CD4-positive, CD25-positive, alpha-beta regulatory T cell (primary cell): Measurements from ENCODE around the gene SIAH2. TPM values are rescaled to one million over a fixed set of nuclear protein-coding genes. Genes with fewer than 3 reads are reported as not detected.

ENCODE experiments used
- ATAC-seq, 2 donors: fragments of 150-1000 bp; cut with Tn5 transposase; one replicate each; pipeline ENCODE4 v1.10.0; 2021; ENCODE audit warnings: low read depth in 2 of 2, moderate number of reproducible peaks in 2 of 2, moderate library complexity in 1 of 2
- DNase-seq, 3 donors: peaks; one replicate each; pipeline versions ENCODE4 v3.0.0 to v3.0.0-alpha.2; 2012 to 2022; ENCODE audit warnings: mixed read lengths in 1 of 3
- H3K27ac ChIP-seq: one replicate; pipeline ENCODE4 v1.7.0; 2013; ENCODE audit warnings: mild to moderate bottlenecking, low read length; ENCODE audit not compliant: insufficient read depth, poor library complexity, severe bottlenecking
- H3K27me3 ChIP-seq: one replicate; pipeline ENCODE4 v1.7.0; 2013; ENCODE audit warnings: low read length; ENCODE audit not compliant: control insufficient read depth, insufficient read depth
- H3K36me3 ChIP-seq: one replicate; pipeline ENCODE4 v1.7.0; 2013; ENCODE audit warnings: mild to moderate bottlenecking, low read length, moderate library complexity; ENCODE audit not compliant: control insufficient read depth, insufficient read depth
- H3K4me1 ChIP-seq: 2 replicates; pipeline ENCODE4 v1.7.0; 2013; ENCODE audit warnings: mild to moderate bottlenecking, low read length; ENCODE audit not compliant: insufficient read depth, control insufficient read depth, poor library complexity, severe bottlenecking
- H3K4me3 ChIP-seq: one replicate; pipeline ENCODE4 v1.7.0; 2013; ENCODE audit warnings: low read depth, mild to moderate bottlenecking, low read length, moderate library complexity
- H3K9me3 ChIP-seq, 2 experiments: 1 replicate in 1 of 2; 2 replicates in 1 of 2; pipeline ENCODE4 v1.7.0; 2013; ENCODE audit warnings: low read length in 2 of 2, mild to moderate bottlenecking in 1 of 2, moderate library complexity in 1 of 2; ENCODE audit not compliant: control insufficient read depth in 2 of 2
- H3K27ac Mint-ChIP-seq, 3 donors: one replicate each; pipeline ENCODE4 v1.8.0; 2020 to 2022; ENCODE audit warnings: mild to moderate bottlenecking in 3 of 3, mixed read lengths in 3 of 3, moderate library complexity in 2 of 3
- H3K27me3 Mint-ChIP-seq: one replicate; pipeline ENCODE4 v1.8.0; 2022; ENCODE audit warnings: mild to moderate bottlenecking, mixed read lengths
- H3K36me3 Mint-ChIP-seq: one replicate; pipeline ENCODE4 v1.8.0; 2020; ENCODE audit warnings: mixed read lengths
- H3K4me1 Mint-ChIP-seq, 4 donors: one replicate each; pipeline ENCODE4 v1.8.0; 2020 to 2022; ENCODE audit warnings: mixed read lengths in 4 of 4, mild to moderate bottlenecking in 1 of 4
- H3K4me3 Mint-ChIP-seq, 4 donors: one replicate each; pipeline ENCODE4 v1.8.0; 2020 to 2022; ENCODE audit warnings: mild to moderate bottlenecking in 4 of 4, mixed read lengths in 4 of 4, moderate library complexity in 3 of 4
- H3K9me3 Mint-ChIP-seq, 7 donors: one replicate each; pipeline ENCODE4 v1.8.0; 2020 to 2022; ENCODE audit warnings: mixed read lengths in 7 of 7, mild to moderate bottlenecking in 3 of 7, moderate library complexity in 2 of 7
- polyA plus RNA-seq, 4 donors: library from polyadenylated mRNA; unstranded; fragments of 300-500 nt; fragmentation: Illumina TruSeq; gene quantifications; one replicate each; pipeline ENCODE4 v1.2.3, GENCODE V29; 2021
- total RNA-seq: library from RNA; stranded (reverse); gene quantifications from one replicate; pipeline ENCODE4 v1.2.3, GENCODE V29; 2022

Gene SIAH2
- total and polyA plus RNA-seq, 5 donors from 2014 or later, result 23.5 to 61.4 (median 29.1) TPM

- H3K9me3 Mint-ChIP-seq, result no peaks in the 10 kb centered on the region
- H3K4me1 ChIP-seq, result peaks cover 18% of the 10 kb centered on the region
- H3K27ac Mint-ChIP-seq, result peak overlapping the region in 2 of 3 donors; percentile 67 to 78
Measured at GRCh38 chr3:150746791-150747590, 16.0 kb downstream of the SIAH2 start.

GRCh38 chr3:150745832-150746231 is 17.1 kb downstream of the SIAH2 start:
- ATAC-seq (no peak), DNase-seq (no peak)
- H3K9me3 Mint-ChIP-seq, result no peaks in the 10 kb centered on the region
- H3K4me1 Mint-ChIP-seq, result peaks cover 51 to 83% (median 72%) of the 10 kb centered on the region in 4 donors
- peaks cover 19% of the 10 kb centered on the region for H3K36me3 ChIP-seq
- H3K4me1 ChIP-seq, result peaks cover 12% of the 10 kb centered on the region
- no peak overlapping the region for H3K27ac ChIP-seq
- no peaks in the 10 kb centered on the region for H3K27me3 Mint-ChIP-seq
- H3K4me3 Mint-ChIP-seq, result no peak overlapping the region
- no peaks in the 10 kb centered on the region for H3K27me3 ChIP-seq
- peak overlapping the region in 1 of 3 donors; percentile 67 for H3K27ac Mint-ChIP-seq
- H3K9me3 ChIP-seq, result no peaks in the 10 kb centered on the region
- peaks cover 27% of the 10 kb centered on the region for H3K36me3 Mint-ChIP-seq
- no peak overlapping the region for H3K4me3 ChIP-seq

More at GRCh38 chr3:150746791-150747590, 16.0 kb downstream of the SIAH2 start:
- H3K27ac ChIP-seq, result no peak overlapping the region
- Mint-ChIP-seq H3K4me1 (peaks cover 54 to 86% (median 74%) of the 10 kb centered on the region in 4 donors), H3K27me3 (no peaks in the 10 kb centered on the region), H3K4me3 (peak overlapping the region in 2 of 4 donors; percentile 9 to 29), H3K36me3 (peaks cover 16% of the 10 kb centered on the region)
- no peaks in the 10 kb centered on the region for H3K27me3 ChIP-seq
- no peaks in the 10 kb centered on the region for H3K9me3 ChIP-seq
- DNase-seq (no peak), ATAC-seq (no peak)
- no peak overlapping the region for H3K4me3 ChIP-seq
- H3K36me3 ChIP-seq, result peaks cover 9% of the 10 kb centered on the region

- Histone ChIP-seq H3K36me3 (peaks cover 19% of the 10 kb centered on the region), H3K27me3 (no peaks in the 10 kb centered on the region), H3K27ac (no peak overlapping the region), H3K4me3 (no peak overlapping the region), H3K9me3 (no peaks in the 10 kb centered on the region), H3K4me1 (peaks cover 22% of the 10 kb centered on the region)
- H3K27me3 Mint-ChIP-seq, result no peaks in the 10 kb centered on the region
- peaks cover 19% of the 10 kb centered on the region for H3K36me3 Mint-ChIP-seq
- ATAC-seq (no peak), DNase-seq (no peak)
- peak overlapping the region; percentile 26 to 70 (median 67) for H3K27ac Mint-ChIP-seq
- no peaks in the 10 kb centered on the region for H3K9me3 Mint-ChIP-seq
- H3K4me1 Mint-ChIP-seq, result peaks cover 46 to 83% (median 73%) of the 10 kb centered on the region in 4 donors
- peak overlapping the region in 2 of 4 donors; percentile 33 to 47 for H3K4me3 Mint-ChIP-seq
Measured at GRCh38 chr3:150744919-150745211, 18.1 kb downstream of the SIAH2 start.

GRCh38 chr3:150744041-150744918 is 18.7 kb downstream of the SIAH2 start:
- Histone ChIP-seq H3K36me3 (peaks cover 19% of the 10 kb centered on the region), H3K27ac (no peak overlapping the region), H3K9me3 (no peaks in the 10 kb centered on the region), H3K4me1 (peaks cover 27% of the 10 kb centered on the region), H3K27me3 (no peaks in the 10 kb centered on the region), H3K4me3 (no peak overlapping the region)
- ATAC-seq (no peak), DNase-seq (no peak)
- Mint-ChIP-seq H3K9me3 (no peaks in the 10 kb centered on the region), H3K4me3 (peak overlapping the region in 2 of 4 donors; percentile 33 to 47), H3K4me1 (peaks cover 46 to 83% (median 75%) of the 10 kb centered on the region in 4 donors), H3K27me3 (no peaks in the 10 kb centered on the region), H3K36me3 (peaks cover 19% of the 10 kb centered on the region), H3K27ac (peak overlapping the region in 2 of 3 donors; percentile 67 to 86)

GRCh38 chr3:150743508-150743907 is 19.5 kb downstream of the SIAH2 start:
- H3K4me3 Mint-ChIP-seq, result no peak overlapping the region
- H3K36me3 ChIP-seq, result peaks cover 19% of the 10 kb centered on the region
- H3K27me3 Mint-ChIP-seq, result no peaks in the 10 kb centered on the region
- H3K27me3 ChIP-seq, result no peaks in the 10 kb centered on the region
- H3K9me3 Mint-ChIP-seq, result no peaks in the 10 kb centered on the region
- H3K4me1 Mint-ChIP-seq, result peaks cover 39 to 83% (median 75%) of the 10 kb centered on the region in 4 donors
- ATAC-seq (no peak), DNase-seq (no peak)
- no peak overlapping the region for H3K27ac ChIP-seq
- H3K4me1 ChIP-seq, result peaks cover 24% of the 10 kb centered on the region
- peak overlapping the region; percentile 29 to 86 (median 67) for H3K27ac Mint-ChIP-seq
- H3K4me3 ChIP-seq, result no peak overlapping the region
- H3K9me3 ChIP-seq, result no peaks in the 10 kb centered on the region
- peaks cover 19% of the 10 kb centered on the region for H3K36me3 Mint-ChIP-seq

GRCh38 chr3:150742679-150743078 is 20.3 kb downstream of the SIAH2 start:
- Histone ChIP-seq H3K9me3 (no peaks in the 10 kb centered on the region), H3K4me3 (no peak overlapping the region), H3K27me3 (no peaks in the 10 kb centered on the region), H3K4me1 (peaks cover 24% of the 10 kb centered on the region), H3K36me3 (peaks cover 19% of the 10 kb centered on the region), H3K27ac (no peak overlapping the region)
- no peak overlapping the region for H3K4me3 Mint-ChIP-seq
- ATAC-seq (no peak), DNase-seq (no peak)
- no peaks in the 10 kb centered on the region for H3K27me3 Mint-ChIP-seq
- peaks cover 19% of the 10 kb centered on the region for H3K36me3 Mint-ChIP-seq
- H3K9me3 Mint-ChIP-seq, result no peaks in the 10 kb centered on the region
- peaks cover 33 to 83% (median 75%) of the 10 kb centered on the region in 4 donors for H3K4me1 Mint-ChIP-seq
- peak overlapping the region in 1 of 3 donors; percentile 67 for H3K27ac Mint-ChIP-seq

- Mint-ChIP-seq H3K9me3 (no peaks in the 10 kb centered on the region), H3K27me3 (no peaks in the 10 kb centered on the region), H3K27ac (peak overlapping the region in 1 of 3 donors; percentile 67), H3K36me3 (peaks cover 19% of the 10 kb centered on the region), H3K4me1 (peaks cover 30 to 83% (median 77%) of the 10 kb centered on the region in 4 donors), H3K4me3 (no peak overlapping the region)
- Histone ChIP-seq H3K27me3 (no peaks in the 10 kb centered on the region), H3K9me3 (no peaks in the 10 kb centered on the region), H3K4me3 (no peak overlapping the region), H3K36me3 (peaks cover 19% of the 10 kb centered on the region), H3K27ac (no peak overlapping the region), H3K4me1 (peaks cover 24% of the 10 kb centered on the region)
- ATAC-seq (no peak), DNase-seq (no peak)
Measured at GRCh38 chr3:150742141-150742523, 20.8 kb downstream of the SIAH2 start.
